ENCODE measurements around the gene HOXC11. TPM values are rescaled to one million over a fixed set of nuclear protein-coding genes. Genes with fewer than 3 reads are reported as not detected.

HOXC11 gene
- total RNA-seq, 1 experiment from 2014 or later: 4.3 TPM

DNA sequence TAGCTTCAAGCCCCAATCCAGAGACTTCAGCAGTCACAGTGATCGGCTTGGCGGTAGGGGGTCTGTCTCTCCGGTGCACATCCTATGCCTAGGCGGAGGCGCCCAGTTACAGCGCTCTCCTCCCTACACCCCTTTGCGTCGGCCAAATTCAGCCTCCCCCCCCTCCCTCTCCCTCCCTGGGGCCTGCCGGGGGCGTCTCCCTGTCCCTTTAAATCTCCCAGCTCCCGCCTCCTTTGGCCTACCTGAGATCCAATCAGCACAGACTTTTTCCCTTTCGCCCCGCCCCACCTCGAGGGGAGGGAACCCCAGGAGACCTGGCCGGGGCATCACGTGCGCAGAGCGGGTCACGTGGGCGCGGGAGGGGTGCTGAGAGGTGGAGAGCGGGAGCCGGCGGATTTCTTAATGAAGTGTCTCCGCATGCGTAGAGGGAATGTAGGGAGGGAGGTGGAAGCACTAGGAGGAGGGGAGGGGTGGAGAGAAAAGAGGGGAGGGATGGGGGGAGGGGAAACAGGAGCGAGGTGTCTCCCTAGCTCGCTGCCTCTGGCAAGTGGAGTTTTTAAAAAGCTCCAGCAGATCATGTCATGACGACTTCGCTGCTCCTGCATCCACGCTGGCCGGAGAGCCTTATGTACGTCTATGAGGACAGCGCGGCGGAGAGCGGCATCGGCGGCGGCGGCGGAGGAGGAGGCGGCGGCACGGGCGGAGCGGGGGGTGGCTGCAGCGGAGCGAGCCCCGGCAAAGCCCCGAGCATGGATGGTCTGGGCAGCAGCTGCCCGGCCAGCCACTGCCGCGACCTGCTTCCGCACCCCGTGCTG is 34.4 kb upstream of the HOXC11 start, which contains the start of gene HOXC13:
Gene HOXC13, plus strand, starts transcription at position 506 of the 815 bp plus-strand sequence. Its CDS starts 76 bp downstream, at position 582.
- 0 out of 2 replicates have a peak, but pooled peaks cover 3% of the 10 kb centered on the region for H3K36me3 ChIP-seq
- peak; percentile 99 to 100 for DNase-seq (ENCODE audit: low read depth in 1 of 2, low spot score in 2 of 2)
- H3K4me3 ChIP-seq: peak within 1 kb of the TSS; percentile 71
- no peaks in the 10 kb centered on the region for H3K9me3 ChIP-seq (replicated peaks)
- H3K27ac ChIP-seq: no peak within 1 kb of the TSS
- H3K27me3 ChIP-seq (replicated peaks): no peaks in the 10 kb centered on the region
- peaks cover 33% of the 10 kb centered on the region for H3K4me1 ChIP-seq (replicated peaks)

- H3K36me3 ChIP-seq: 0 out of 2 replicates have a peak, but pooled peaks cover 3% of the 10 kb centered on the region
- H3K4me1 ChIP-seq (replicated peaks): peaks cover 33% of the 10 kb centered on the region
- H3K27me3 ChIP-seq (replicated peaks): no peaks in the 10 kb centered on the region
- peak overlapping the region; percentile 71 for H3K4me3 ChIP-seq
- no peak overlapping the region for H3K27ac ChIP-seq
- H3K9me3 ChIP-seq (replicated peaks): no peaks in the 10 kb centered on the region
- DNase-seq (ENCODE audit: low read depth in 1 of 2, low spot score in 2 of 2): peak; percentile 32 to 62
These were observed 33.5 kb upstream of the HOXC11 start for GRCh38 chr12:53939141-53940108.

DNA sequence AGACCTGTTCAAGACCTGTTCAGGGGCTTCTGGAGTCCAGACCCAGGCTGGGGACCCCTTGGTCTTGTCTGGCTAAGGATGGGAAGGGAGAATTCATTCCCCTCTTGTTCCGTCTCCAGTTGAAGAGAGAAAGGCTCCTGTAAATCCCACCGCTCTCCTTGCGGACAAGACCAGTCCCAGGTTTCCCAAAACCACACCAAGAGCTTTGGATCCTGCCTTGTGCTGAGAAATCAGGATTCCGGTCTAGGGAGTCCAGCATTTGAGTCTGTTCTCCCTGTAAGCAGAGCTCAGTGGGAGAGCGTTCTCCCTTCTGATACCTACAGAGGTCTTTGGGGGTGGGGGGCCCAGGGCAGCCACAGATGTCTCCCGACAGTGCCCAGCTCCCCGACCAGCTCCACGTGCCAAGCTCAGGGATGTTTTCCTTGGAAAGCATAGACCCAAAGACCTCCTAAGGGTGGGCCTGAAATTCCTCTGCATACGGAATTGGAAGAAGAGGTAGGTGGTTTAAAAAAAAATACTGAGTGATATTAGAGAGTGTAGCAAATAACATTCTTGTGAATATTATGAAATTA is 32.4 kb upstream of the HOXC11 start:
- peak in 1 of 2 experiments; percentile 33 for DNase-seq (ENCODE audit: low read depth in 1 of 2, low spot score in 2 of 2)
- H3K4me3 ChIP-seq: peak overlapping the region; percentile 71

GRCh38 chr12:53941187-53941586 is 31.7 kb upstream of the HOXC11 start:
- DNase-seq (ENCODE audit: low read depth in 1 of 2, low spot score in 2 of 2): peak in 1 of 2 experiments; percentile 8
- Histone ChIP-seq H3K4me1 (replicated peaks) (peaks cover 33% of the 10 kb centered on the region), H3K27ac (no peak overlapping the region), H3K4me3 (no peak overlapping the region), H3K36me3 (peaks cover 15% of the 10 kb centered on the region), H3K9me3 (replicated peaks) (no peaks in the 10 kb centered on the region), H3K27me3 (replicated peaks) (no peaks in the 10 kb centered on the region)

More for the DNA sequence above, 32.4 kb upstream of the HOXC11 start:
- Histone ChIP-seq H3K27me3 (replicated peaks) (no peaks in the 10 kb centered on the region), H3K36me3 (peaks cover 8% of the 10 kb centered on the region; the same call in 1 of the 2 replicates), H3K9me3 (replicated peaks) (no peaks in the 10 kb centered on the region), H3K4me1 (replicated peaks) (peaks cover 33% of the 10 kb centered on the region), H3K27ac (no peak overlapping the region)

- Histone ChIP-seq H3K4me1 (replicated peaks) (peaks cover 33% of the 10 kb centered on the region), H3K36me3 (peaks cover 15% of the 10 kb centered on the region), H3K9me3 (replicated peaks) (no peaks in the 10 kb centered on the region), H3K4me3 (no peak overlapping the region), H3K27me3 (replicated peaks) (no peaks in the 10 kb centered on the region), H3K27ac (no peak overlapping the region)
- peak in 1 of 2 experiments; percentile 42 for DNase-seq (ENCODE audit: low read depth in 1 of 2, low spot score in 2 of 2)
These were observed 31.2 kb upstream of the HOXC11 start for GRCh38 chr12:53941750-53942149.

DNA sequence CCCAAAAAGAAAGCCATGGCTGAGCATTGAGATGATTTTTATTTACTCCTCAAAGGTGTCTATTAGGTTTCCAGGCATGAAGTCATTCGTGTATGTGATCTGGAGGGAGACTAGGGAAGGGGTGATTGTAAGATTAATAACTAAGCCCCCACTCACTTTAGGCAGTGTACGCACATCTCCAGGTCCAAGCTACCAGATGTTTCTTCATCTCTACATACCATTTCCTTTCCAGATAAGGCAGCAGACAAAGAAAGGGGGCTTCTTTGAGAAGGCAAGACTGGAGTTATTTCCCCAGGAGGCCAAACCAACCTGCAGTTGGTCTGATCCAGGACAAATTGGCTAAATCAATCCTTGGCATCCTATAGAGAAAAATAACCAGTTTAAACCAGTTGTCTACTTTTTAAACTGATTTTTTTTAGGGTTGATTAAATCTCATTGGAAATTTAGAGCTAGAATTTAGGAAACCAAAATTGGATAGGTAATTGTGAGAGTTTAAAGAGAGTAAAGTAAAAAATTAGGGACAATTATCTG is 30.4 kb upstream of the HOXC11 start:
- DNase-seq (ENCODE audit: low read depth in 1 of 2, low spot score in 2 of 2): no peak
- H3K9me3 ChIP-seq (replicated peaks): no peaks in the 10 kb centered on the region
- no peak overlapping the region for H3K4me3 ChIP-seq
- H3K36me3 ChIP-seq: peaks cover 15% of the 10 kb centered on the region
- H3K4me1 ChIP-seq (replicated peaks): peaks cover 33% of the 10 kb centered on the region
- no peak overlapping the region for H3K27ac ChIP-seq
- no peaks in the 10 kb centered on the region for H3K27me3 ChIP-seq (replicated peaks)

DNA sequence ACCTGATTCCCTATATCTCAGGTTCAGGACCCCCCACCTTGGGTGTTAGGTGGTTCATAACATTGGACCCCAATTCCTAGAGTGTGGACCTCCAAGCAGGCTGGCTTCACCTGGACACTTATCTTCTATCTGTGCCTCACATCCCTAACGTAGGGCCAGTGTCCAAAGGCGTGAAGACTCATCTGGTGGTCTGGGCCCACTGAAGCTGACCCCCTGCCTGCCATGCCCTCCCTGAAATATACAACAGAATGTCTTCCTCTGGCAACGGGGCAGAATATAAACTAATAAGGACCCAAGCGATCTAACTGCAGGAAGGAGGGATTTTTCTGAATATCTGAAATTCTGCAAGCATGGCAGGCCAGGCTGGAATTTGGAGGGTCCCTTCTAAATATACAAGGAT is 28.7 kb upstream of the HOXC11 start:
- DNase-seq (ENCODE audit: low read depth in 1 of 2, low spot score in 2 of 2): no peak
- no peak overlapping the region for H3K4me3 ChIP-seq
- H3K4me1 ChIP-seq (replicated peaks): peaks cover 38% of the 10 kb centered on the region
- no peaks in the 10 kb centered on the region for H3K27me3 ChIP-seq (replicated peaks)
- H3K27ac ChIP-seq: no peak overlapping the region
- H3K36me3 ChIP-seq: peaks cover 15% of the 10 kb centered on the region
- H3K9me3 ChIP-seq (replicated peaks): no peaks in the 10 kb centered on the region

- no peak for DNase-seq (ENCODE audit: low read depth in 1 of 2, low spot score in 2 of 2)
- peaks cover 37% of the 10 kb centered on the region for H3K4me1 ChIP-seq (replicated peaks)
- no peaks in the 10 kb centered on the region for H3K9me3 ChIP-seq (replicated peaks)
- H3K4me3 ChIP-seq: no peak overlapping the region
- no peak overlapping the region for H3K27ac ChIP-seq
- peaks cover 15% of the 10 kb centered on the region for H3K36me3 ChIP-seq
- H3K27me3 ChIP-seq (replicated peaks): no peaks in the 10 kb centered on the region
These were observed 27.7 kb upstream of the HOXC11 start for GRCh38 chr12:53944907-53945847.

DNA sequence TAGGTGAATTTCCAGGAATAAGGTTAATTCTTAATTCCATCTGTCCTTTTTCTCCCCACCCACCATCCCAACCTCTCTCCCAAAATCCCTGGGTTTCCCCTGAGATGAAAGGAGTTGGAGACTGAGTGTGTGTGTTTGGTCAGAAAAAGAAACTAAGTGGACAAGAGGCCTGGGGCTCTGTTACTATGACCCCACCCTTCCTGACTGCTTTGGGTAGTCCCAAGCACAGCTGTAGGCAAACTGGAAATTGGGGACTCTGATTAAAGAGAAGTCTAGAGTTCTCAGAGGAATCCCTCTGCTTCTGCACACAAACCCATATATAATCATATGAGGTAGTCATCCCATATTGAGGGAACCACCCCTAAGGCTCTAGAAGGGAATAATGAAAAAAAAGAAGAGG is 25.2 kb upstream of the HOXC11 start:
- Histone ChIP-seq H3K27ac (no peak overlapping the region), H3K36me3 (peaks cover 15% of the 10 kb centered on the region), H3K27me3 (replicated peaks) (no peaks in the 10 kb centered on the region), H3K9me3 (replicated peaks) (no peaks in the 10 kb centered on the region), H3K4me1 (replicated peaks) (peaks cover 20% of the 10 kb centered on the region), H3K4me3 (no peak overlapping the region)
- no peak for DNase-seq (ENCODE audit: low read depth in 1 of 2, low spot score in 2 of 2)

DNA sequence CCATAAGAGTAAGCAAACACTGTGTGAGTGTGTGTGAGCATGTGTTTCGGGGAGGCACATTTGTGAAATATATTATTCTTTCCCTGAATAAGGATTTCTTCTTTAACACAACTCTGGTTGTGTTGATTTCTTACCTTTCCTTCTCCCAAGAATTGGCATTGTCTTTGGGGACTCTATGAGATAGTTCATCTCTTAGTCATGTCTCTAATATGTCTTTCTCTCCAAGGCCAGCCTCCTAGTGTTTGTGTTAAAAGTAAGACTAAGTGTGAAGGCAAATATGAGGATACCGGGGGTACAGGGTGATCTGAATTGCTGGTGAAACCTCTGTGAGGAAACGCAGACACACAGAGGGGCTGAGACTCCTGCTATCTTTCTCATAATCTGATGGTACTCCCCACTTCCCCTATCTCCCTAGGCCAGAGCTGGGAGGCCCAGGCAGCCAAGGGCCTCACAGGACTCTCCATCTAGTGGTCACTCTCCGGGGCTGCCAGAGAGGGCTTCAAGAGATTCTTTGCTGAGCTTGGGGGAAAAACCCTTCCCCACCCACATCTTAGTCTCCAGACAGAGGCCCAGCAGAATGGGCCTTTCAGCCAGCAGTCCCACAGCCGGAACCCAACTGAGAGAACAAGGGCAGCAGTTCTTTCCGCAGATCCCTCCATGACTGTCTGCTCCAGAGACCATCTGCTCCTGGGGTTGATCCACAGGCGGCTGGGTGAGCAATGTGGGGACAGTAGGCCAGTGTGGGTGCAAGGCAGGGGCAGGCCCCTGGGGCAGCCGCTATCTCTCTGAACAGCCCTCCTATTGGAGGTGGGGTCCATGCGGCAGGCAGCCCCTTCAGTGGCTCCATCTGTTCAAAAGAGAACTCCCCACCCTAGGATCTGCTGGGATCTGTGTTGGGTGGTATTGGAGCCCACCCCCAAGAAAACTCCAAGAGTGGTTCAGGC is 24.0 kb upstream of the HOXC11 start:
- H3K4me3 ChIP-seq: no peak overlapping the region
- H3K27me3 ChIP-seq (replicated peaks): no peaks in the 10 kb centered on the region
- H3K27ac ChIP-seq: no peak overlapping the region
- DNase-seq (ENCODE audit: low read depth in 1 of 2, low spot score in 2 of 2): peak; percentile 53 to 69
- peaks cover 11% of the 10 kb centered on the region for H3K36me3 ChIP-seq
- peaks cover 20% of the 10 kb centered on the region for H3K4me1 ChIP-seq (replicated peaks)
- H3K9me3 ChIP-seq (replicated peaks): no peaks in the 10 kb centered on the region

GRCh38 chr12:53949631-53950436 is 23.1 kb upstream of the HOXC11 start:
- H3K9me3 ChIP-seq (replicated peaks): no peaks in the 10 kb centered on the region
- peaks cover 23% of the 10 kb centered on the region for H3K4me1 ChIP-seq (replicated peaks)
- peaks cover 12% of the 10 kb centered on the region for H3K36me3 ChIP-seq
- no peak overlapping the region for H3K27ac ChIP-seq
- H3K4me3 ChIP-seq: no peak overlapping the region
- H3K27me3 ChIP-seq (replicated peaks): no peaks in the 10 kb centered on the region
- peak in 1 of 2 experiments; percentile 41 for DNase-seq (ENCODE audit: low read depth in 1 of 2, low spot score in 2 of 2)

All from SJSA1 (cell line).